Measurements from ENCODE around the gene KCTD3. TPM values are rescaled to one million over a fixed set of nuclear protein-coding genes. Genes with fewer than 3 reads are reported as not detected.
A peak's percentile ranks its signal among the peaks of the same experiment; 100 is the strongest.

The KCTD3 gene
- total RNA-seq, 1 experiment from 2014 or later = 39.3 TPM

GRCh38 chr1:215526147-215526845, 40.8 kb upstream of the KCTD3 start:
- H2AK5ac ChIP-seq (ENCODE audit: insufficient read length, low read length) = no peak overlapping the region
- no peak overlapping the region for H4K5ac ChIP-seq (ENCODE audit: insufficient read length, low read depth, low read length)
- no peak overlapping the region for H4K8ac ChIP-seq (replicated peaks; ENCODE audit: insufficient read length, low read depth, low read length)
- no peak overlapping the region for H2BK15ac ChIP-seq (ENCODE audit: low read depth, low read length)
- no peak overlapping the region for H3T11ph ChIP-seq (ENCODE audit: low read length)
- H2BK120ac ChIP-seq (ENCODE audit: low read depth, low read length, poor library complexity, severe bottlenecking) = no peak overlapping the region
- no peak overlapping the region for H3K56ac ChIP-seq (ENCODE audit: insufficient read length, low read depth, low read length)
- H3K9me3 ChIP-seq (ENCODE audit: control insufficient read depth, low read depth, low read length) = no peaks in the 10 kb centered on the region
- H2BK12ac ChIP-seq (ENCODE audit: insufficient read length, low read depth, low read length) = no peak overlapping the region
- H3K9ac ChIP-seq (ENCODE audit: extremely low read depth, insufficient read length, low read length) = no peak overlapping the region
- H4K20me1 ChIP-seq (ENCODE audit: control insufficient read depth, insufficient read depth, insufficient read length) = no peaks in the 10 kb centered on the region
- H2AFZ ChIP-seq (ENCODE audit: low read length) = no peak overlapping the region
- no peak overlapping the region for H3K4me2 ChIP-seq (ENCODE audit: insufficient read depth, insufficient read length, low read length)
- H2BK20ac ChIP-seq (ENCODE audit: low read depth, low read length, poor library complexity, severe bottlenecking) = no peak overlapping the region
- no peaks in the 10 kb centered on the region for H3K27me3 Mint-ChIP-seq (ENCODE audit: low read depth)
- no peak overlapping the region for H3K18ac ChIP-seq (ENCODE audit: insufficient read length, low read depth, low read length)
- H3K23ac ChIP-seq (ENCODE audit: insufficient read length, low read depth, low read length) = no peak overlapping the region
- no peak overlapping the region for H2BK5ac ChIP-seq (ENCODE audit: insufficient read length, low read length)
- H3K23me2 ChIP-seq (ENCODE audit: insufficient read length, low read depth, low read length, poor library complexity, severe bottlenecking) = no peaks in the 10 kb centered on the region
- H3K36me3 Mint-ChIP-seq (ENCODE audit: insufficient read depth in 1 of 3, low read depth in 3 of 3) = no peaks in the 10 kb centered on the region
- H3K9me3 Mint-ChIP-seq = no peaks in the 10 kb centered on the region
- H3K27ac ChIP-seq (ENCODE audit: insufficient read length, low read depth, low read length) = no peak overlapping the region
- H3K79me1 ChIP-seq (ENCODE audit: insufficient read depth, low read depth, low read length, poor library complexity, severe bottlenecking) = no peaks in the 10 kb centered on the region
- peak; percentile 82 for TF ChIP-seq CTCF (conservative IDR thresholded peaks at IDR 0.05)
- H3K4ac ChIP-seq (ENCODE audit: low read depth, low read length) = no peak overlapping the region
- WGBS (ENCODE audit: extremely low coverage, insufficient read length, low lambda C conversion rate) = no CpG with 5 or more reads among the region's 7 CpGs
- DNase-seq = no peak
- H3K4me3 Mint-ChIP-seq = no peak overlapping the region
- H3K27me3 ChIP-seq (ENCODE audit: insufficient read depth, low read length) = no peaks in the 10 kb centered on the region
- H3K79me2 ChIP-seq (ENCODE audit: insufficient read depth, low read length) = no peaks in the 10 kb centered on the region
- no peaks in the 10 kb centered on the region for H3K4me1 Mint-ChIP-seq
- no peak overlapping the region for H3K27ac Mint-ChIP-seq
- H3K14ac ChIP-seq (ENCODE audit: insufficient read depth, low read length) = no peak overlapping the region
- no peak overlapping the region for H4K91ac ChIP-seq (ENCODE audit: insufficient read length, low read depth, low read length)
- no peaks in the 10 kb centered on the region for H3K4me1 ChIP-seq (ENCODE audit: insufficient read depth, low read length)

Data from H9 (cell line).